HG03460 (cell line): Measurements from ENCODE around the gene CLEC10A.
"Not testable (repeated sequence)": the region's sequence is repeated elsewhere in the genome, so short reads cannot be mapped to it uniquely, and the experiment has no call there.

Experiments used
- ATAC-seq: cut with Tn5 transposase; IDR thresholded peaks from one replicate; pipeline ENCODE4 v1.9.1; 2021; ENCODE audit not compliant: unreplicated experiment

CLEC10A gene

DNA sequence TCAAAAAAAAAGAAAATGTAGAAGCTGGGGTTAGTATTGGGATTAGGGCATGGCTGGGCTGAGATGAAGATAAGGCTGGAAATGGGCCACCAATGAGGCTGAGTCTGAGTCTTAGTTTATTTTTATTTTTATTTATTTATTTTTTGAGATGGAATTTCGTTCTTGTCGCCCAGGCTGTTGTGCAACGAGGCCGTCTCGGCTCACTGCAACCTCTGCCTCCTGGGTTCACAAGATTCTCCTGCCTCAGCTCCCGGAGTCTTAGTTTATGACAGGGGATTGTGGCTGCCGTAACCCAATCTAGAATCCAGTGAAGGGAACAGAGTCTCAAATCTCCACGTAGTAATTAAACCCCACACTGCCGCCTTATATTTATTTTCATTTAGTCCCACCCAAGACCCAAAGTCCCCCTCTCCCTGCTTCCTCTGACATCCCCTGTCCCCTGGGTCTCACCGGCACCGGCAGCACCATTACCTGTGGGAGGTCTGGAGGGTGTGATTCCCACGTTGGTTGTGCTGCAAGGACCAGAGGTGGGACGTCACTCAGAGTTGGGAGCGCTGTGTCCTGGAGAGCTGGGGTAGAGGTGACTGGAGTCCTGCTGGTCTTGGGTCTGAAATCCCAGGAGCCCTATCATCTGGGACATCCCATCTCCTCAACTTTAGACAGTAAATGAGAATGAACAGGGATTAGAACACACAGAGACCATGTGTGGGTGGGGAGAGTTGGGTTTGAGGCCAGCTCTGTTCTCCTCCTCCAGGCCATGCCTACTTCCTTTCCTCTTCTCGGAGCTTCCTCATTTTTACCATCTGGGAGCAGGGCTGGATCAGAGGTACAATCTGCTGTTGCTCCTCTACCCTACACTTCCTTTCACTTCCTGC, at the start of gene CLEC10A:
Gene CLEC10A (minus strand): TSS at position 671 of the 875 bp plus-strand sequence. CDS start 1,439 bp downstream, outside the sequence.
- ATAC-seq: no peak

DNA sequence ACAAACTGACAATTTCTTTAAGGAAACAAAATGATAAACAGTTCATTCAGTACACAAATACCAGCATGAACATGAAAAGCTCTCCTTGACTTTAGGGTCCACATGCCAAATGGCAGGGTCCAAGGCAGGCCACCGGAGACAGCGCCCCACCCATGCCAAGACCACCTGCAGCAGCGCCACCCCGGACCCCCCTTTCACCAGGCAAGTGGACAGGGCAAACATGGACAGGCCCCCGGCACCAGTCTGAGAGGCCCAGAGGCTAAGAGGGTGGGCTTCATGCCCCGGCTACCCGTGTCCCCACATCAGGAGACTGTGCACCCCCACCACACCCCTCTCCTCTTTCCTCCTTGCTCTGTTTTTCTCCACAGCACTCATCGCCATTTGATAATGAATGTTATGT, 49.3 kb upstream of the CLEC10A start:
- ATAC-seq: no peak

GRCh38 chr17:7128160-7128559, 48.1 kb upstream of the CLEC10A start:
- no peak for ATAC-seq

GRCh38 chr17:7127501-7127900, 47.5 kb upstream of the CLEC10A start:
- not testable (repeated sequence) for ATAC-seq

- ATAC-seq: not testable (repeated sequence)
Observed at GRCh38 chr17:7126386-7126785, 46.3 kb upstream of the CLEC10A start.

- no peak for ATAC-seq
Observed at GRCh38 chr17:7124923-7125322, 44.9 kb upstream of the CLEC10A start.

GRCh38 chr17:7123844-7124243, 43.8 kb upstream of the CLEC10A start:
- ATAC-seq: no peak

DNA sequence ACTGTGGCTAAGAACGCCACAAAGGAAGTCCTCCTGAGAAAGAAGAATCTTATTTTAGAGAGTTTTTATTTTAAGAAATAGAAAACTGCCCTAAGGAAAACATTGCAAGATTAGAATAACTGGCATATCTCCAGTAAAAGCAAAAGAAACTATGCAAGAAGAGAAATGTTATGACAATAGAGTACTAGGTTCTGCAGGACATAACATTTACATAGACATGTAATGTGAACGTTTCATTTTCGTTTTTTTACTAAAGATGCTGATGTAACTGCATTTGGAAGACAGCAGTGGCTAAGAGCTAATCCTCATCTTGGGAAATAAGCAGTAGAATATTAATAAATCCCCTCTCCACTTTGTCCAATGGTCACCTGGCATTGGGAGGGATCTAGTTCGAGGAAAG, 42.3 kb upstream of the CLEC10A start:
- no peak for ATAC-seq

DNA sequence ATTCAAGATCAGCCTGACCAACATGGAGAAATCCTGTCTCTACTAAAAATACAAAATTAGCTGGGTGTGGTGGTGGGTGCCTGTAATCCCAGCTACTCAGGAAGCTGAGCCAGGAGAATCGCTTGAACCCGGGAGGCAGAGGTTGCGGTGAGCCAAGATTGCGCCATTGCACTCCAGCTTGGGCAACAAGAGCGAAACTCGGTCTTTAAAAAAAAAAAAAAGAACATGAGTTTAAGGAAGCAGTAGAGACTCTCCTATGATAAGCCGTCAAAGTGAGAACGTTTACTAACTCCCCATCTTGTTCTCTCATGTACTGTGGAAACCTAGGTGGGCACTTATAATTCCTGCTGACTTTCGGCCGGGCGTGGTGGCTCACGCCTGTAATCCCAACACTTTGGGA, 40.6 kb upstream of the CLEC10A start:
- ATAC-seq: not testable (repeated sequence)

- no peak for ATAC-seq
Observed at GRCh38 chr17:7120123-7120522, 40.1 kb upstream of the CLEC10A start.

GRCh38 chr17:7119314-7119713, 39.3 kb upstream of the CLEC10A start:
- no peak for ATAC-seq

- ATAC-seq: no peak
Observed at GRCh38 chr17:7114875-7115614, 35.0 kb upstream of the CLEC10A start.

- ATAC-seq: no peak
Observed at GRCh38 chr17:7114241-7114874, 34.3 kb upstream of the CLEC10A start, which contains the start of gene ASGR2. ASGR2 (minus strand) TSS chr17:7114822; CDS start chr17:7114240, 582 bp downstream.

- no peak for ATAC-seq
Observed at GRCh38 chr17:7113273-7114071, 33.4 kb upstream of the CLEC10A start.

GRCh38 chr17:7112510-7113108, 32.6 kb upstream of the CLEC10A start:
- no peak for ATAC-seq

DNA sequence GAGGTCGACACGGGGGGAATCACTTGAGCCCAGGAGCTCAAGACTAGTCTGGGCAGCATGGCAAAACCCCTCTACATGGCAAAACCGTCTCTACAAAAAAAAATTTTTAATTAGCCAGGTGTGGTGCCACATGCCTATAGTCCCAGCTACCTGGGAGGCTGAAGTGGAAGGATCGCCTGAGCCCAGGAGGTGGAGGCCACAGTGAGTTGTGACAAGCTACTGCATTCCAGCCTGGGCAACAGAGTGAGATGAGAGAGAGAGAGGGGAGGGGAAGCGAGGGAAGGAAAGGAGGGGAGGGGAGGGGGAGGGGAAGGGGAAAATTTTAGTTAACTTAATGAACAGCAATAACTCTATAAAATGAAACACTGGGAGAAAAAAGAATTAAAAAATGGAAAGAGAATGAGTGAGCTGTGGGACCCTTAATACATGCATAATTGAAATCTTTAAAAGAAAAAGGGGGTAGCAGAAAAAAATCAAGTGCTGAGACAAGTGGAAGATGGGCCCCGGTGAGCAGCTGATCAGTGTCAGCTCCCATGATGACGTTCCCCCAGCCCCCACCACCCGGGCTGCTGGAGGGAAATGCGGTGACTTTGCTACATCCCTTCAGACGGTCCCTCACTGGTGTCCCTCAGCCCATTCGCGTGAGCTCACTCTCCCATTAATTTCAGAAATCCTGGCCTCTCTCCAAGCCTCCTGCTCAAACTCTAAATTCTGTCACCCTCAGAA, 31.9 kb upstream of the CLEC10A start:
- no peak for ATAC-seq

DNA sequence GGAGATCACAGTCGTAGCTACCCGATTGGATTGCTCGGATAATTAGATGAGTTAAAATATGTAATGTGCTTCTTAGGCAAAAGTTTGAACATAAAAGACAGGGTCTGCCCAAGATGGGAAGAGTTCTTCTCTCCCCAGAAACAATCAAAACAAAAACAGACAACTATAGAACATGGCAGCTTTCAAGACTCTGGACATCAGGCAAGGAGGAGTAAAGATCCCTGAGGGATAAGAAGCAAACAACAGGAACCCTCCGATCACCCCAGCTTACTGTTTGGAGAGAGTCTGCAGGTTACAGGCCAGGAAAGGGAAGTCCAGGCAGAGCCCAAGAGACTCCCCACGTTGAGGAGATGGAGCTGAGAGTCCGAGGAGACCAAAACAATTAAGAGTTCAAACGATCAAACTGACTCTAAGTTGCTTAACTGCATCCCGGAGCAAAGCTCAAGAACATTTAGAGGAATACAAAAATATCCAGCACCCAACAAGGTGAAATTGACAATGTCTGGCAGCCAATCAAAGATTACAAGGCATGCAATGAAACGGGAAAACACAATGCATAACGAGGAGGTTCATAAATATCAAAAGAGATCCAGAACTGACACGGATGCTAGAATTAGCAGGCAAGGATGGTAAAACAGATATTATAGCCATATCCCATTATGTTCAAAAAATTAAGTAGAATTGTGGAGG, 30.7 kb upstream of the CLEC10A start:
- no peak for ATAC-seq

GRCh38 chr17:7109461-7110322, 29.6 kb upstream of the CLEC10A start:
- no peak for ATAC-seq
